Stimulated activated CD4-positive, alpha-beta T cell treated with anti-CD3 and anti-CD28 coated beads, Interleukin-1b, Interleukin-23, amount 100 ng/mL, for 24 hours (primary cell): Measurements from ENCODE around the gene DDI2.
A peak's percentile ranks its signal among the peaks of the same experiment; 100 is the strongest.

Experiments
- DNase-seq, 4 experiments: peaks; one replicate each; pipeline ENCODE4 v3.0.0-alpha.2; 2020; ENCODE audit warnings: low read depth in 4 of 4, low spot score in 1 of 4

The DDI2 gene

DNA sequence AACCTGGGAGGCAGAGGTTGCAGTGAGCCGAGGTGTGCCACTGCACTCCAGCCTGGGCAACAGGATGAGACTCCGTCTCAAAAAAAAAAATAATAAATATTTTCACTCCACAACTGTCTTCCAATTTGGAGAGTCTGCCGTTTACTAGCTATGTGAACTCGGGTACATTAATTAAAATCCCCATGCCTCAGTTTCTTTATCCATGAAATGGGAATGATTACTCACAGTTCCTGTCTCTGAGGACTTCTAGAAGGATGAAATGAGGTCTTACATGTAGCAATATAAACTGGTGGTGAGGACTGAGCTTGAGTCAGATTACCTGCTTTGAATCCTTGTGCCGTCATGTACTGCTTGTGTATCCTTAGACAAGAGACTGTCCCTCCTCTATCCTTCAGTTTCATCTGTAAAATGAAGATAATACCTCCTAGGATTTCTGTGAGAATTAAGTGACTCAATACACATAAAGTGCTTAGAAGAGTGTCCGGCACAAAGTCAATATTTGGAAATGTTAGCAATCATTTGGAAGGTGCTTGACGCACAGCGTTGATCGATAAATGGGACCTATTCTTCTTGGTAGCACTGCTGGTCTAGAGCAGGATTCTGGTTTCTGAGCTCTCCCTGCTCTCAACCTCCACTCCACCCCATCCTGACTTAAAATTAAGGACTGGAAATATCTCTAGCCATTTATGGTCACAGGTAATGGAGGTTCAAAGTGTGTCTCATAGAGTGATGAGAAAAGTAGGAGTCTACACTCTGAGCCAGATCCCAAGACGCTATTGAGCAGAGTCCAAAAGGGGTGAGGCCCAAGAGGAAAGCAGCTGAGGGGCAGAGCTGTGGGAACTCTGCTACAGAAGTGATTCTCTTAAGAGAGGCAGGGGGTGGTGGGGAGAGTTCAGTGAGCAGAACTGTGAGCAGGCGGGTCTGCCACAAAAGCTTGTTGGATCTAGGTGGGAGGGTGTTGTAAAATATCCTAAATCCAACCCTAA, 11.6 kb upstream of the DDI2 start:
- no peak for DNase-seq

DNA sequence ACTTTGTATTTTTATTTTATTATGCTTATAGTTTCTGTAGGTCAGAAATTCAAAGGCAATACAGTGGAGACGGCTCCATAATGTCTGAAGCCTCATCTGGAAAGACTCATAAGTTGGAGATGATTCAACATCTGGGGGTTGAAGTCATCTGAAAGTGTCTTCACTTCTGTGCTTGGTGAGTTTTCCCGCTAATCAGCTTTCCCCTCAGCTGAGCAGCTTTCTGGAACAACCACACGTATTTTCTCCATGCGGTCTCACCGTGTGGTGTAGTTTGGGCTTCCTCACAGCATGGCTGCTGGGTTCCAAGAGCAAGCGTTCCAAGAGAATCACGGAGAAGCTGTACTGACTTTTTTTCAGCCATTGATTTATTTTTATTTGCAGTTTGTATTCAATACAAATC, 7.6 kb upstream of the DDI2 start:
- no peak for DNase-seq

DNA sequence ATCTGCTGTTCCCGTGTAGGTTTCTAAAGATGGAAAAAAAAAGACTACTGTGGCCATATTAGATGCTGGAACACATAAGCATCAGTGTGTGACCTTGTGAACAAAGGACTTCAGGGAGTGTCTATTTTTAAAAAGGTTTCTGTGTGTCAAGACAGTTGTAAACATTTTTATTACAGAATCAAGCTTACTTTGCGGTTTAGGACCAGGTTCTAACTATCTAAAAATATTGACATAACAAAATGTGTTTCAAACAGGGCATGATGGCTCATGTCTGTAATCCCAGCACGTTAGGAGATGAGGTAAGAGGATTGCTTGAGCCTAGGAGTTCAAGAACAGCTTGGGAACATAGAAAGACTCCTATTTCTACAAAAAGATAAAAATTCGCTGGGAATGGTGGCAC, 7.1 kb upstream of the DDI2 start:
- no peak for DNase-seq

DNA sequence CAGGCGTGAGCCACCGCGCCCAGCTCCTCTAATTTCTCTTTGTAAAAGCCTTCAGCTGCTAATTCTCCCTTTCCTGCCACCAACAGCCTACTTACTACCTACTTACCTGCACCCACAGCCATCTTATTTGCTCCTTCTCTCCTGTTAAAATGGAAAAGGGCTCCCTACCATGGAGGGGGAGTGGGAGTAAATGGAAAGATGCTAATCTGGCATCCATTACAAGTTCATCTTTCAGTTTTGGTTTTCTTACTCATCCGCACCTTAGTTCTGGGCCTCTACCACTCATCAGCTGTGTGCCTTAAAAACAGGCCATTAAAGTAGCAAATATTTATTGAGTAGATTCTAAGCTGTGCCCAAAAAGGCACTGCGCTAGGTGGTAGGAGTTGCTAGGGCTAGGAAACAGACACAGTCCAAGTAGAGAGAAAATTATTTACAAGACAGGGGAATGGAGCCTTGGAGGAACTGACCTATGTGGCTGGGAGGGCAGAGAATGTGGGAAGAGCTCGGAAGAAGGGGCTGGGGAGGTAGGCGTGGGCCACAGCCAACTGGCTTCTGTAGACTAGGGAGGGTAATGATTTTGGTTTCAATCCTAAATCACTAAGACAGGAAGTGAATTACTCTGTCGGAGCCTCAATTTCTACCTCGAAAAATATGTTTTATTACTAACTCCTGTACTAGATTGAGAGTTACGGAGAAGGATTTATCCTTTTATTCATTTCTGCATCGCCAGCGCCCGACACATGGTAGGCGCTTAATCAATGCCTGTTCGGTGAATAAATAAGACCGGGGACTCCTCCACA, 685 bp upstream of the DDI2 start:
- DNase-seq, result peak in 1 of 4 experiments; percentile 2

DNA sequence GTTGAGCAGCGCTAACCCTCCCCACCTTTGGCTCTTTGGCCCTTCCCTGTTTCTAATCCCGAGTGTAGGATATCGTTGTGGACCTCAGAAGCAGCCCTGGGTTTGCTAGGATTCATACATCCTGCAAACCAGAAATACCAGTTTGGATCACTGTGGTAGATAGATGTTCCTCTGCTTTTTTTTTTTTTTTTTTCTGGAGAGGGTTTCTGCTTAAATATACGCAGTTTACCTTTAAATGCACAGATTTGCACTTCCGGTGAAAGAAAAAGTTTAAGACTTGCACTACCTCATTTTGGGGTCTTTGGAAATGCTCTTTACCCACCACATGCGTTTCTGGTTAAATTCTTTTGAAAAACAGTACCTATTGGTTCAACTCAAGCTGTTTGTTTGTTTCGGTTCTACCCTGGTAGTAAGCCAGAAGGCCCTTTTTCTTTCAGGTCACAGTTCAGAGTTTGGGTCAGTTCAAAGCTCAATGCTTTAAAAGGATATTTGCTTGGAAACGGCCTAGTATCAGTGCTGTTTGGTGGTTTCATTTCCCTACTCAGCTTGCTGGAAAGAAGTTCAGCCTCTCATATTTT, 908 bp downstream of the DDI2 start:
- DNase-seq, result no peak

DNA sequence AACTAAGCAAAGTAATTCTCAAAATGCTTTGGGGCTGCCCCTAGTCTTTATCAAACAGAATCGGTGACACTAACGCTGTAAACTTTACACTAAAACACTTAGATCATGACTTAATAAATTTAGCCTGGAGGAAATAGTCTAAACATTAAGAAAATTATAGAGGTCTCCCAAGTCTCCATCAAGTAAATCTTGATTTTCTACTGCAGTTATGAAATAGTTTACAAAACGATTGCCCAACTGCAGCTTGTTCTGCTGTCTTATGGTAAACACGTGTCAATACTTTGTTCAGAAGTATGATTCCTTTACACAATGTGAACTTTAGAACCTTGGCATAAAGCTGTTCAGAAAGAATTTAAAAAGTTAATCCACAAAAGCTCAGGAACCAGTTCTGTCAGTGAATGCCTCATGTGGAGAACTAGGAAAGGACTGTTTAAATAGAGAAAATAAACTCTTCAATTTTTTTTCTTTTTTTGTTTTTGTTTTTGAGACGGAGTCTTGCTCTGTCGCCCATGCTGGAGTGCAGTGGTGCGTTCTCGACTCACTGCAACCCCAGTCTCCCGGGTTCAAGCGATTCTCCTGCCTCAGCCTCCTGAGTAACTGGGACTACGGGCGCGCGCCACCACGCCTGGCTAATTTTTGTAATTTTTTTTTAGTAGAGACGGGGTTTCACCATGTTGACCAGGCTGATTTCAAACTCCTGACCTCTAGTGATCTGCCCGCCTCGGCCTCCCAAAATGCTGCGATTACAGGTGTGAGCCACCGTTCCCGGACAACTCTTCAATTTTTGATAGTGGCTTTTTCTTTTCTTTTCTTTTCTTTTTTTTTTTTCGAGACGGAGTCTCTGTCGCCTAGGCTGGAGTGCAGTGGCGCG, 1.6 kb downstream of the DDI2 start:
- no peak for DNase-seq

DNA sequence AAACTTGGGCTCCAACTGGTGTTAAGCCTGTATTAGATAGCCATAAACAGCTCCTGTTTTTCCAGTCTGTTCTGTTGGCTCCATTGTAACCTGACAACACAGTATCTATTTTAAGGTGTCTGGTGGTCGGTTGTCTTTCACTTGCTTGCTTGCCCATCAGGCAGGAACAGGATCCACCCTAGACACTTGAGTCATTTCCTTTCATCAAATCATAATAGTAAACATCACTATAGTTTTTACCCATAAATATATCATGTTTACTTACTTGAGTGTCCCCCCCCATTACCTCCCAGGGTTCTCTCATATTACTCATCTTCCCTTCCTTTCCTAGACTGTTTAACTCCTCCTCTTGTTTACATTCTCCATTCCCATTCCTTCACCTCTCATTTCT, 2.9 kb downstream of the DDI2 start:
- DNase-seq, result no peak

DNA sequence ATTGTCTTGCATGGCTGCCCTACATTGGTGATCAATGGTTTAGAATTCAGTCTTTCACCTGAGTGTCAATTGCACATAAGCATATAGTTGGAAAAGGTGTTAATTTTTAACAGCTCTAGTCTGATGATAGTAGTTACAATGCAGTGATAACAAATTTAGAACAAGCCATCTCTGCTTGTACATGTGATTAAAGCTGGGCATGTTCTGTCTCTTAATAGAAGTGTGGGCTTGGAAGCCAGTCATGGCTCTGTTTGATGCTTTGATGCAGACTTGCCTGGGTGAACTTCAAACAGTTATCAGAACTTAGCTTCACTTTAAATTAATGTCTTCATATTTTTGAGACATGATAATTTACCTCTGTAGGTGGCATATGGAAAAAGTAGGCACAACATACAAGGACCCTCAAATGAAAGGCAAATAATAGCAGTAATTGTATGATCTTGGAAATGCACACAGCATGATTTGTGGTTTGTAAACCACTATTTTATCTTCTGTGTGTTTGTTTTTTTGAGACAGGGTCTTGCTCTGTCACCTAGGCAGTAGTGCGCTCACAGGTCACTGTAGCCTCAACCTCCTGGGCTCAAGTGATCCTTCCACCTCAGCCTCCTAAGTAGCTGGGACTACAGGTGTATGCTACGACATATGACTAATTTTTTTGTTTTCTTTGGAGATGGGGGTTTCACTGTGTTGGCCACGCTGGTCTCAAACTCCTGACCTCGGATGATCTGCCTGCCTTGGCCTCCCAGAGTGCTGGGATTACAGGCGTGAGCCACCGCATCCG, 3.8 kb downstream of the DDI2 start:
- DNase-seq, result no peak

DNA sequence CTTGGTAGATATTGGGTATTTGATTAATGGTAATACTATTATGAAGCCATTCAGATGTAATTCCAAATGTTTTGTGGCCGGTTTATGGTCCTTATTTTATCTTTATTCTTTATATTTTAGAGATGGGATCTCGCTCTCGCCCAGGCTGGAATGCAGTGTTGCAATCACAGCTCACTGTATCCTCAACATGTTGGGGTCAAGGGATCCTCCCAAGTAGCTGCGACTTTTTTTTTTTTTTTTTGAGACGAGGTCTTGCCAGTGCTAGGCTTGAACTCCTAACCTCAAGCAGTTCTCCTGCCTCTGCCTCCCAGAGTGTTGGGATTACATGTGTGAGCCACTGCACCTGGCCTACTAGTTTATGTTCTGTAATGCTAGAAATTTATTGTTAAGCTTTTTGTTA, 4.7 kb downstream of the DDI2 start:
- DNase-seq, result no peak

DNA sequence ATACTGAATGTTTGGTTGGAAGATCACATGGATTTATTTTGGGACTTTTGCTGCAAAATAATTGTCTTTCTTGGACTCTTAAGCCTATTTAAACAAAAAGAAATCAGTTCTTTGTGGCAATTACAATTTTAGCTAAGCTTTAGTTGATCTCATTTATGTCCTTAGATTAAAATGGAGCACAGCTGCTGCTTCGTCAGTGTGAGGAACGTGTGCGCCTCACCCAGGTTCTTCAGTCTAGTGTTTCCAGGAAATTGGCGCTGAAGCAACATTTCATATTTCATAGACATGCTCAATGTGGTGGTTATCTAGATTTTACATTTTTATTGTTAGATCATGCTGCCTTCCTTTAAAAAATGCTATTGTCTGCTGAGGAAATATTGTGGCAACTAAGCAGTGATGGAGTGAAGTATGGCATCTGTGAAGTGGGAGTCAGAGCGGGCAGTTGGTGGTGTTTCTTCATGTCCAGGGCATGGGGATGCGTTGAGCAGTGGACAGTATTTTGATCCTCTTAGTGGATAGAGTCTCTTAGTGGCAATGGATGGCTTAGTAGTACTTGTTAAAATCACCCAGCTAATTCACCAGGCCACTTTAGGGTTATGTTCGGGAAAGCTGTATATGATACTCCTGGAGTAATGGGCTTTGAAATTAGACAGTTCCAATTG, 5.6 kb downstream of the DDI2 start:
- no peak for DNase-seq

DNA sequence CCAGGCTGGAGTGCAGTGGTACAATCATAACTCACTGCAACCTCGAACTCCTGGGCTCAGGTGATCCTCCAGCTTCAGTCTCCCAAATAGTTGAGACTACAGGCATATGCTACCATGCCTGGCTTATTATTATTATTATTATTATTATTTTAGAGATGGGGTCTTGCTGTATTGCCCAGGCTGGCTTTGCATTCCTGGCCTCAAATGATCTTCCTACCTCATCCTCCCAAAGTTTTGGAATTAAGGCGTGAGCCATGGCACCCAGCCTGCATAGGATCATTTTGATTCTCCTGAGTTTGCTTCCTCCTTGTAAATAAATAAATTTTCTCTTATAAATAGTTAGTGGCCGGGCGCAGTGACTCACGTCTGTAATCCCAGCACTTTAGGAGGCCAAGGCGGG, 6.2 kb downstream of the DDI2 start:
- no peak for DNase-seq

DNA sequence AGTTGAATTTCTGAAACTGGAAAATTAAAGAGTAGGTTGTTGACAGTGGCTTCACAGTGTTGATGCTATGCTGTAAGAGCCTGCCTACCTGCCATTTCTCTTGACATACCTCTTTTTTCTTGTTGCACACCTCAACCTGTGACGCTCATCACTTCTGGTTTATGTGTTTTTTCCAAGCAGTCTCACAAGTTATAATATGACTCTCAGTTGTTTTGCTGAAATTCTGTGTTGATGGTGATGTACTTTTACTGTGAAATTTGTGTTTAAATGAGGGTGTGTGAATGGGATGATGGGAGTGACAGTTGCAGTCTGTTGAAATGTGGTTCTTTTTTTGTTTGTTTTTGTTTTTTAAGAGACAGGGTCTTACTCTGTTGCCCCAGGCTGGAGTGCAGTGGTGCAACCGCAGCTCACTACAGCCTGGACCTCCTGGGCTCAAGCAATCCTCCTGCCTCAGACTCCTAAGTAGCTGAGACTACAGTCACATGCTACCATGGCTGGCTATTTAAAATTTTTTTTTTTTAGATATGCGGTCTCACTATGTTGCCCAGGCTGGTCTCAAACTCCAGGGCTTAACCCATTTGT, 7.0 kb downstream of the DDI2 start:
- DNase-seq, result no peak

DNA sequence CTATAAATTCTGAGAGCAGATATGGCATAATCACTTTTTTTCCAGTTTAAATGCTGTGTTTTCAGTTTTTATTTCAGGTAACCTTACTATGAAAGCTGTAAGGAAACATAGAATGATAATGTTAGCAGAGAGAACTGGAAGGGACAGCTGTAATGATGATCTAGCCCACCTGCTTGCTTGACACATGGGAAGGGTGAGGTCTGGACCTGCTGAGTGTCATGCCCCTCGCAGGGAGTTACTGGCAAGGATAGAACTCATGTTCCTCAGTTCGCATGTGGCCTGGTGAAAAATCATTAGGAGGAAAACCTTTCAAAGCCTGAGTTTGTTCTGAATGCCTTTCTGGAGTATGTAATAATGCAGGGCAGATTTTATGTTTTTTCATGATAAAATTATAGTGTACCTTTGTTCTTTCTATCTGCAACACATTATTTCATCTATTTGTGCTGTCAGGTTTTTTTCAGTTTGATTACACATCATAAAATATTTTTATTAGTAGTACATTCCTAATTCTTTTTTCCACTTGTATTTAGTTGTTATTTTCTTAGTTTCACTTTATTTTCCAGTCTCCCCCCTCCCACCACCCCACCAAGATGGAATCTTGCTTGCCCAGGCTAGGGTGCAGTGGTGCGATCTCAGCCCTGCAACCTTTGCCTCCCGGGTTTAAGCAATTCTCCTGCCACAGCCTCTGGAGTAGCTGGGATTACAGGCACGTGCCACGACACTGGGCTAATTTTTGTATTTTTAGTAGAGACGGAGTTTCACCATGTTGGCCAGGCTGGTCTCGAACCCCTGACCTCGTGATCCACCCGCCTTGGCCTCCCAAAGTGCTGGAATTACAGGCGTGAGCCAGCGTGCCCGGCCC, 8.0 kb downstream of the DDI2 start:
- no peak for DNase-seq

DNA sequence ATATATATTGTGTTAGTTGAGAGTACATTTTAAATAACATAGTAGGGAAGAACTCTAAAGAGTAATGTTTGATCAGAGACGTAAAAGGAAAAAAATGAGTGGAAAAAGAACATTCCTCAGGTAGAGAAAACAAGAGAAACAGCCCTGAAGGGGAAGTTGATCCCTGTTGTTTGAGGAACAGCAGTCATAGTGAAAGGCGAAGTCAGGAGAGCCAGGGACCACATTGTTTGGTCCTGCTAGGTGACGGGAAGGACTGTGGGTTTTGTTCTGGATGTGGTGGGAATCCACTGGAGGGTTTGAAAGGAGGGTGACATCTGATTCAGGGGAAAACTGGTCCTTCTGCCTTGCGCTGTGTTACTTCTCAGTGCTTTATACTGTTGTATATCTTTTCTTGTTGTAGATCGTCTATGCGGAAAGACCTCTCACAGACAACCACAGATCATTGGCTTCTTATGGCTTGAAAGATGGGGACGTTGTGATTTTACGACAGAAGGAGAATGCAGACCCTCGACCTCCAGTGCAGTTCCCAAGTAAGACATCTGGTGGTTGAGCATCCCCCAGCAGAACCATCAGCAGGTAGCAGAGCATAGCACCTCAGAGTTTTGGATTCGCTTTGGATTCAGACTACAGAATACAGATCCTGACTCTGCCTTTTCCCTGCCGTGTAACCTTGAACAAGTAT, 9.2 kb downstream of the DDI2 start:
- no peak for DNase-seq

DNA sequence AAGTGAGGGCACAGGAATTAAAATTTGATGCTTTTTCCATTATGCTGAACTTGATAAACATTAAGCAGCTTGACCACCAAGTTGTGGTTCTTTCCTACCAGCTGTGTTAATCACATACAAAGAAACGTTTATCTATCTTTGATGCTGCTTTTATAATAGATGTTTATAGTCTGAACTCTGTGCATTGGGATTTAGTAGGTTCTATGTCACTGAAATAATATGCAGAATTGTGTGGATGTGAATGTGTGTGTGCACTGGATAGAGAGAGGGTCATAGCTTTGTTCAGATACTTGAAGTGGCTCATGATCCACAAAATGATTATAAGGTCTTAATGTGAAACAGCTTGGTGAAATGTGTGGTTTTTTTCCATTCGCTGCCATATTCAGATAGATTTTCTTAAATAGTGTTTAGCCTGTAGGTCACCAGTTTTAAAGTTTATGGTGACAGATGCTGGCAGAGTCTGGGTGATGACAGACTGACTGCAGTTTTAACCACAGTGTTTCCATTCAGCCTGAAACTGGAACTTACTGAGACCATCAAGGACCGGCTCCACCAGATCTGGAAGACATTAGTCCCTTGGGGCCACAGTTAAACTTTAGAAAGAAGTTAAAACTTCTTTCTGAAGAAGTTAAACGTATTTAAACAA, 10.2 kb downstream of the DDI2 start:
- no peak for DNase-seq

DNA sequence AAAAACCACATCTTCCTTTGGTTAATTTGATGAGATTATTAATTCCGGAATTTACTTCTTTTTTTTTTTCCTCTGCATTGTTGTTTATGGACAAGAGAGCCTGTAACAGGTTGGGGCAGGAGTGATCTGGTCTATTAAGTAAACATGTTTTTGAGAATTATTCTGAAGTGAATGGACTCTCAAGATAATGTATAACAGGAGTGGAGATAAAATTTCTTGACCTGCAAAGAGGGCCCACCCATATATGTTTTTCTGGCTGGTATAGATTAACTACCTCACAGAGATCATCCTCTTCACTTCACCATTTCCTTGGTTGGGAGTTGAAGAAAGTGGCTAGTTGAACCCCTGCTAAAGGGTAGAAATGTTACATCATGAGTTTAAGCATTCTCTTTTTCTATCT, 10.7 kb downstream of the DDI2 start:
- DNase-seq, result no peak

DNA sequence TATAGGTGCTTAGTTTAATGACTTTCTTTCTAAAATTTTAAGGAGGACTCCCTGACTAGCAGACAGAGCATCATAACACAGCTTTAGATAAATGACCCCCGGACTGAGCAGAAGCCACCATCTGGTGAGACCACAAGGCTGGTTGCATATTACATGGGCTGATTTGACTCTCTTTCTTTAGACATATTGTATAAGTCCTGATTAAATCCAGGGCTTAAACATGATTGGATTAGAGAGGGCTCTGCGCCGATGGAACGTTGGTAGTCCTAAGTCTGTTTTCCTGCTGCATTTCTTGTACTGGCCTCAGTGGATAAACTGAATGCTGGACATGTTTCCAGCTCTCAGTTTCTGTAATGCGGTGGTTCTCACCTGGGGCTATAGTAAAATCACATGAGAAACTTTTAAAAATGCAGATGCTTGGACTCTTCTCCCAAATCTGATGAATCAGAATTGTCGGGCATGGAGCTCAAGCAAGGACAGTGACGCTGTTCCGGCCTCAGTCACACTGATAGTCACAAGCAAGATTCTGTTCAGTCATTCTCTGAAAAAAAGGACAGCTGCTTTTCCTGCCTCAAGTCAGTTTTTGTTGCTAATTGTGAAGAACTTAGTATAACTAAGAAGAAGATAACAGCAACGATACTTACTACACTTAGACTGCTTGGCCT, 16.6 kb downstream of the DDI2 start:
- no peak for DNase-seq
